DND-41 (cell line): ENCODE measurements around the gene CYP4F3.

ENCODE experiments used
- ATAC-seq: fragments of 200-7000 bp; cut with Tn5 transposase; 3 replicates; pipeline ENCODE4 v1.9.1; 2021; ENCODE audit warnings: low read depth; ENCODE audit not compliant: insufficient read depth
- DNase-seq: peaks from one replicate; pipeline ENCODE4 v3.0.0-alpha.2; 2020
- H2AFZ ChIP-seq: 2 replicates; pipeline ENCODE4 v1.6.0; 2012; ENCODE audit warnings: low read depth, low read length
- H3K27ac ChIP-seq: 2 replicates; pipeline ENCODE4 v1.5.1; 2012; ENCODE audit warnings: low read length, inconsistent platforms
- H3K27me3 ChIP-seq: fragments of 200-600 bp; sonication (generic); 2 replicates; pipeline ENCODE4 v1.6.0; 2012; ENCODE audit warnings: low read length, mild to moderate bottlenecking, inconsistent platforms; ENCODE audit not compliant: insufficient read depth, poor library complexity
- H3K36me3 ChIP-seq: 2 replicates; pipeline ENCODE4 v1.5.1; 2012; ENCODE audit warnings: low read length, inconsistent platforms; ENCODE audit not compliant: insufficient read depth
- H3K4me1 ChIP-seq: 2 replicates; pipeline ENCODE4 v1.5.1; 2012; ENCODE audit warnings: mild to moderate bottlenecking, low read length; ENCODE audit not compliant: insufficient read depth
- H3K4me2 ChIP-seq: 2 replicates; pipeline ENCODE4 v1.6.0; 2012; ENCODE audit warnings: mild to moderate bottlenecking, moderate library complexity, low read length, inconsistent platforms; ENCODE audit not compliant: insufficient read depth
- H3K4me3 ChIP-seq, 2 experiments: fragments of 200-600 bp in 1 of 2; shearing (Covaris generic) in 1 of 2; 2 replicates each; pipeline ENCODE4 v1.5.1; 2012 to 2016; ENCODE audit warnings: inconsistent platforms in 2 of 2, low read length in 2 of 2, mild to moderate bottlenecking in 2 of 2, low read depth in 1 of 2, moderate library complexity in 1 of 2
- H3K79me2 ChIP-seq: 2 replicates; pipeline ENCODE4 v1.6.0; 2012; ENCODE audit warnings: low read length, inconsistent platforms; ENCODE audit not compliant: insufficient read depth
- H3K9ac ChIP-seq: 2 replicates; pipeline ENCODE4 v1.6.0; 2012; ENCODE audit warnings: low read depth, mild to moderate bottlenecking, inconsistent platforms, low read length, moderate library complexity
- H3K9me3 ChIP-seq: 2 replicates; pipeline ENCODE4 v1.5.1; 2012; ENCODE audit warnings: low read length, moderate library complexity, mild to moderate bottlenecking, inconsistent platforms; ENCODE audit not compliant: insufficient read depth, severe bottlenecking
- H4K20me1 ChIP-seq: 2 replicates; pipeline ENCODE4 v1.6.0; 2012; ENCODE audit warnings: low read length; ENCODE audit not compliant: insufficient read depth
- CTCF ChIP-seq: IDR thresholded peaks from 2 replicates; pipeline ENCODE4 v1.5.1; 2012; ENCODE audit warnings: borderline replicate concordance, low read length, moderate library complexity, mild to moderate bottlenecking; ENCODE audit not compliant: poor library complexity, severe bottlenecking; ENCODE audit errors: extremely low read depth
- EZH2 ChIP-seq: IDR thresholded peaks from 3 replicates; pipeline ENCODE4 v1.6.1; 2012; ENCODE audit warnings: borderline replicate concordance, low read depth, mild to moderate bottlenecking, moderate library complexity, low read length, inconsistent platforms; ENCODE audit not compliant: severe bottlenecking

Gene CYP4F3

GRCh38 chr19:15613338-15613737 lies 27.4 kb upstream of the CYP4F3 start:
- H3K27me3 ChIP-seq: no peaks in the 10 kb centered on the region
- H3K36me3 ChIP-seq: no peaks in the 10 kb centered on the region
- no peak overlapping the region for H3K9ac ChIP-seq
- H4K20me1 ChIP-seq: no peaks in the 10 kb centered on the region
- no peak overlapping the region for H3K4me2 ChIP-seq
- TF ChIP-seq CTCF: no peak
- no peak for TF ChIP-seq EZH2
- H3K4me1 ChIP-seq: no peaks in the 10 kb centered on the region
- H3K79me2 ChIP-seq: no peaks in the 10 kb centered on the region
- H3K27ac ChIP-seq: no peak overlapping the region
- no peaks in the 10 kb centered on the region for H3K9me3 ChIP-seq
- DNase-seq: no peak
- no peak overlapping the region for H2AFZ ChIP-seq
- H3K4me3 ChIP-seq: no peak overlapping the region
- no peak for ATAC-seq

- Histone ChIP-seq H3K27ac (no peak within 1 kb of the TSS), H2AFZ (no peak within 1 kb of the TSS), H3K4me1 (no peaks in the 10 kb centered on the region), H4K20me1 (no peaks in the 10 kb centered on the region), H3K4me3 (no peak within 1 kb of the TSS), H3K9ac (no peak within 1 kb of the TSS), H3K36me3 (no peaks in the 10 kb centered on the region), H3K4me2 (no peak within 1 kb of the TSS), H3K27me3 (no peaks in the 10 kb centered on the region), H3K79me2 (no peaks in the 10 kb centered on the region), H3K9me3 (no peaks in the 10 kb centered on the region)
- DNase-seq (no peak), ATAC-seq (no peak)
- no peak for TF ChIP-seq CTCF
- TF ChIP-seq EZH2: no peak
Measured at GRCh38 chr19:15614507-15615379, 26.0 kb upstream of the CYP4F3 start, which contains the start of gene CYP4F8. Gene CYP4F8, plus strand, starts transcription at chr19:15615218. Its CDS starts 399 bp downstream, at chr19:15615617.

GRCh38 chr19:15615526-15615925 lies 25.2 kb upstream of the CYP4F3 start:
- no peaks in the 10 kb centered on the region for H3K9me3 ChIP-seq
- TF ChIP-seq CTCF (no peak), EZH2 (no peak)
- H3K27ac ChIP-seq: no peak overlapping the region
- no peaks in the 10 kb centered on the region for H3K36me3 ChIP-seq
- no peak overlapping the region for H3K4me2 ChIP-seq
- H3K9ac ChIP-seq: no peak overlapping the region
- no peak overlapping the region for H2AFZ ChIP-seq
- H3K27me3 ChIP-seq: no peaks in the 10 kb centered on the region
- DNase-seq: no peak
- no peak overlapping the region for H3K4me3 ChIP-seq
- H3K4me1 ChIP-seq: no peaks in the 10 kb centered on the region
- no peaks in the 10 kb centered on the region for H3K79me2 ChIP-seq
- ATAC-seq: no peak
- no peaks in the 10 kb centered on the region for H4K20me1 ChIP-seq
